A549 (cell line): ENCODE results near the gene SNX6. TPM values are rescaled to one million over a fixed set of nuclear protein-coding genes. Genes with fewer than 3 reads are reported as not detected.

Experiments
- ATAC-seq, 2 experiments: fragments of 200-7000 bp in 1 of 2; fragments of >200 bp in 1 of 2; cut with Nextera tagmentation in 1 of 2; cut with Tn5 transposase in 1 of 2; 3 replicates each; pipeline versions ENCODE4 v1.8.0 to v1.9.1; 2018 to 2020; ENCODE audit warnings: mild to moderate bottlenecking in 1 of 2, moderate library complexity in 1 of 2
- CTCF ChIA-PET: fragments of 300-600 bp; sonication (Branson Sonifier 250); formaldehyde crosslinking; extraction: SDS; loops from one replicate; lab custom pipeline; 2021; ENCODE audit warnings: antibody characterized with exemption, inconsistent platforms; lab: Yijun Ruan, JAX
- POLR2A ChIA-PET: fragments of 350-600 bp; formaldehyde crosslinking; extraction: SDS; loops from one replicate; lab custom pipeline; 2021; ENCODE audit warnings: antibody characterized with exemption, inconsistent platforms; lab: Yijun Ruan, JAX
- DNase-seq, 2 experiments: peaks; one replicate each; pipeline versions ENCODE4 v3.0.0 to v3.0.0-alpha.2; 2011 to 2016; ENCODE audit warnings: low read depth in 1 of 2, low spot score in 1 of 2
- FAIRE-seq: peaks from 2 replicates; lab custom pipeline; 2011; peaks lifted over from hg19 to GRCh38; lab: Jason Lieb, UNC
- H3K27ac ChIP-seq, 2 experiments: fragments of >200 bp; sonication (Bioruptor Twin); formaldehyde crosslinking; 3 replicates each; pipeline ENCODE4 v1.5.1; 2016 to 2017
- H3K4me1 ChIP-seq: fragments of >200 bp; sonication (Bioruptor Twin); formaldehyde crosslinking; 3 replicates; pipeline ENCODE4 v1.6.1; 2016
- H3K4me2 ChIP-seq: fragments of >200 bp; sonication (Bioruptor Twin); formaldehyde crosslinking; 3 replicates; pipeline ENCODE4 v1.6.1; 2016
- H3K4me3 ChIP-seq: fragments of >200 bp; sonication (Bioruptor Twin); formaldehyde crosslinking; 3 replicates; pipeline ENCODE4 v1.5.1; 2016
- H3K9me3 ChIP-seq: fragments of >200 bp; sonication (Bioruptor Twin); formaldehyde crosslinking; 3 replicates; pipeline ENCODE4 v1.6.1; 2016
- ATOH8 ChIP-seq: fragments of 250-450 bp; sonication (Bioruptor Pico); IDR thresholded peaks from 2 replicates; pipeline ENCODE4 v1.5.0; 2020; ENCODE audit warnings: low read depth, mild to moderate bottlenecking, moderate library complexity
- CBX2 ChIP-seq: fragments of 200-600 bp; sonication (generic); IDR thresholded peaks from 2 replicates; pipeline ENCODE4 v1.6.1; 2016; ENCODE audit warnings: low read depth, mild to moderate bottlenecking, borderline replicate concordance
- CEBPB ChIP-seq, 2 experiments: fragments of >200 bp in 1 of 2; sonication (Bioruptor Twin) in 1 of 2; formaldehyde crosslinking in 1 of 2; IDR thresholded peaks; 2 replicates each; pipeline ENCODE4 v1.6.1; 2012 to 2016
- EHF ChIP-seq: fragments of 250-450 bp; sonication (Bioruptor Pico); IDR thresholded peaks from 2 replicates; pipeline ENCODE4 v1.5.0; 2020; ENCODE audit warnings: mild to moderate bottlenecking
- EP300 ChIP-seq, 2 experiments: fragments of >200 bp; sonication (Bioruptor Twin); formaldehyde crosslinking; IDR thresholded peaks; 2 replicates in 1 of 2; 3 replicates in 1 of 2; pipeline ENCODE4 v1.6.1; 2016 to 2017
- ESRRA ChIP-seq: fragments of 150-350 bp; IDR thresholded peaks from 2 replicates; pipeline ENCODE4 v1.6.1; 2014; ENCODE audit warnings: mild to moderate bottlenecking, low read length, borderline replicate concordance
- HES2 ChIP-seq: fragments of >200 bp; sonication (Bioruptor Twin); formaldehyde crosslinking; IDR thresholded peaks from 2 replicates; pipeline ENCODE4 v1.6.1; 2016
- HOXB13 ChIP-seq: fragments of 250-450 bp; sonication (Bioruptor Pico); IDR thresholded peaks from 2 replicates; pipeline ENCODE4 v1.5.0; 2020; ENCODE audit warnings: low read depth, mild to moderate bottlenecking, moderate library complexity
- MAFK ChIP-seq: fragments of 450-650 bp; IDR thresholded peaks from 2 replicates; pipeline ENCODE4 v1.6.1; 2014; ENCODE audit not compliant: partially characterized antibody
- MAZ ChIP-seq: fragments of 150-350 bp; IDR thresholded peaks from 2 replicates; pipeline ENCODE4 v1.6.1; 2014; ENCODE audit warnings: antibody characterized with exemption, low read depth, low read length, borderline replicate concordance
- NFE2L2 ChIP-seq: fragments of 150-350 bp; conservative IDR thresholded peaks from 2 replicates; pipeline ENCODE4 v1.6.1; 2014; ENCODE audit warnings: low read length
- NR3C1 ChIP-seq: fragments of >200 bp; sonication (Bioruptor Twin); formaldehyde crosslinking; IDR thresholded peaks from 3 replicates; pipeline ENCODE4 v1.6.1; 2017
- POLR2A ChIP-seq: IDR thresholded peaks from 2 replicates; pipeline ENCODE4 v1.6.1; 2012; ENCODE audit warnings: mild to moderate bottlenecking, low read length
- RAD21 ChIP-seq, 2 experiments: fragments of >200 bp in 1 of 2; sonication (Bioruptor Twin) in 1 of 2; formaldehyde crosslinking in 1 of 2; IDR thresholded peaks in 1 of 2; conservative IDR thresholded peaks in 1 of 2; 2 replicates in 1 of 2; 3 replicates in 1 of 2; pipeline ENCODE4 v1.6.1; 2012 to 2018; ENCODE audit warnings: inconsistent platforms in 1 of 2
- RNF2 ChIP-seq: fragments of 200-600 bp; sonication (generic); IDR thresholded peaks from 2 replicates; pipeline ENCODE4 v1.6.1; 2016; ENCODE audit warnings: low read depth, mild to moderate bottlenecking, antibody characterized with exemption, moderate library complexity, borderline replicate concordance
- SMC3 ChIP-seq: fragments of >200 bp; sonication (Bioruptor Twin); formaldehyde crosslinking; IDR thresholded peaks from 3 replicates; pipeline ENCODE4 v1.6.1; 2018; ENCODE audit warnings: inconsistent platforms
- TFCP2L1 ChIP-seq: fragments of 250-450 bp; sonication (Bioruptor Pico); IDR thresholded peaks from 2 replicates; pipeline ENCODE4 v1.5.0; 2021; ENCODE audit warnings: mild to moderate bottlenecking
- ZSCAN20 ChIP-seq: fragments of 250-450 bp; sonication (Bioruptor Pico); IDR thresholded peaks from 2 replicates; pipeline ENCODE4 v1.8.0; 2022; ENCODE audit warnings: mild to moderate bottlenecking, moderate library complexity
- WGBS: methylation state at CpG from one replicate; pipeline ENCODE4 v1.1.6; 2017; ENCODE audit errors: missing lambda C conversion rate; 5-methylcytosine and 5-hydroxymethylcytosine counted together
- polyA plus RNA-seq, 4 experiments: library from polyadenylated mRNA; depleted of rRNA in 3 of 4; stranded (reverse); fragments of >200 nt; fragmentation: RNase III in 1 of 4; extraction: RNeasy Plus Mini Kit Qiagen cat#74134 plus additional on column Dnase treatment in 1 of 4; gene quantifications; 2 replicates in 3 of 4; 3 replicates in 1 of 4; pipeline ENCODE4 v1.2.3, GENCODE V29; 2011 to 2017
- TF ChIP-seq, protein P1 (sequence below): fragments of >200 bp; sonication (Bioruptor Twin); formaldehyde crosslinking; IDR thresholded peaks from 3 replicates; pipeline ENCODE4 v1.5.1; 2016
- TF ChIP-seq, protein P2 (sequence below): fragments of 250-450 bp; sonication (Bioruptor Pico); IDR thresholded peaks from 2 replicates; pipeline ENCODE4 v1.5.0; 2021; ENCODE audit warnings: mild to moderate bottlenecking, moderate library complexity, borderline replicate concordance

The SNX6 gene
- polyA plus RNA-seq, 2 of the 4 experiments (the other 2 are of a cell fraction), result 149 to 174 TPM

DNA sequence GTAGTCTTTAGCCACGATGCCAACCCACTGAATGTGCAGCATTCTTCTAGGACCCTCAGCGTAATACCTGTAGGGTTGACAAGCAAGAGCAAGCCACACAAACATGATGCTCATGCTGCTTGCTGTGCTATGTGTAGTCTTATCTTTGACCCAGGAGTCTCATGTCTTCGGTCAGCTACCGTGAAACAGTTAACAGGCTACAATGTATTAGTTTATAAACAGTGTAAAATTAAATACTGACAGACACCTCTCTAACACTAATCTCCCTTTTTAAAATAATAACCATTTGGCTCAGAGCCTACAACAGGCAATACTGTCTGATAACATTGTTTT, 92.3 kb downstream of the SNX6 start:
- peak overlapping the region; percentile 86 for H3K4me2 ChIP-seq
- 81% methylated on average over 4 of the region's 4 CpGs for WGBS
- ATAC-seq (no peak), FAIRE-seq (no peak), DNase-seq (no peak)
- H3K4me1 ChIP-seq, result peaks cover 17% of the 10 kb centered on the region; the same call in 2 of the 3 replicates
- ChIA-PET CTCF (interaction anchor here (1.1 to 2.7 kb wide), 3 partner anchors 17 to 206 kb away, joined by 5 to 8 read pairs (median 6); no protein-coding TSS in a partner anchor), POLR2A (no interaction called here)
- TF ChIP-seq ATOH8 (no peak), MAZ (no peak), HOXB13 (no peak), ESRRA (no peak), HES2 (no peak)
- no peak overlapping the region for H3K27ac ChIP-seq
- no peak overlapping the region for H3K4me3 ChIP-seq
- H3K9me3 ChIP-seq, result no peaks in the 10 kb centered on the region

GRCh38 chr14:34536951-34537676, 92.8 kb downstream of the SNX6 start:
- TF ChIP-seq CEBPB (IDR thresholded peaks at IDR 0.05) (no peak), EP300 (IDR thresholded peaks at IDR 0.05) (no peak), SMC3 (no peak), ZSCAN20 (CRISPR knock-in tag) (no peak), POLR2A (no peak), RNF2 (no peak), MAFK (no peak), EHF (CRISPR knock-in tag) (no peak), TFCP2L1 (CRISPR knock-in tag) (no peak), NFE2L2 (no peak), RAD21 (conservative IDR thresholded peaks at IDR 0.05 in 1 of 2, IDR thresholded peaks at IDR 0.05 in 1 of 2) (no peak), NR3C1 (no peak), CBX2 (no peak)
- TF ChIP-seq, protein P1, sequence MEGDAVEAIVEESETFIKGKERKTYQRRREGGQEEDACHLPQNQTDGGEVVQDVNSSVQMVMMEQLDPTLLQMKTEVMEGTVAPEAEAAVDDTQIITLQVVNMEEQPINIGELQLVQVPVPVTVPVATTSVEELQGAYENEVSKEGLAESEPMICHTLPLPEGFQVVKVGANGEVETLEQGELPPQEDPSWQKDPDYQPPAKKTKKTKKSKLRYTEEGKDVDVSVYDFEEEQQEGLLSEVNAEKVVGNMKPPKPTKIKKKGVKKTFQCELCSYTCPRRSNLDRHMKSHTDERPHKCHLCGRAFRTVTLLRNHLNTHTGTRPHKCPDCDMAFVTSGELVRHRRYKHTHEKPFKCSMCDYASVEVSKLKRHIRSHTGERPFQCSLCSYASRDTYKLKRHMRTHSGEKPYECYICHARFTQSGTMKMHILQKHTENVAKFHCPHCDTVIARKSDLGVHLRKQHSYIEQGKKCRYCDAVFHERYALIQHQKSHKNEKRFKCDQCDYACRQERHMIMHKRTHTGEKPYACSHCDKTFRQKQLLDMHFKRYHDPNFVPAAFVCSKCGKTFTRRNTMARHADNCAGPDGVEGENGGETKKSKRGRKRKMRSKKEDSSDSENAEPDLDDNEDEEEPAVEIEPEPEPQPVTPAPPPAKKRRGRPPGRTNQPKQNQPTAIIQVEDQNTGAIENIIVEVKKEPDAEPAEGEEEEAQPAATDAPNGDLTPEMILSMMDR, result no peak
- TF ChIP-seq, protein P2, sequence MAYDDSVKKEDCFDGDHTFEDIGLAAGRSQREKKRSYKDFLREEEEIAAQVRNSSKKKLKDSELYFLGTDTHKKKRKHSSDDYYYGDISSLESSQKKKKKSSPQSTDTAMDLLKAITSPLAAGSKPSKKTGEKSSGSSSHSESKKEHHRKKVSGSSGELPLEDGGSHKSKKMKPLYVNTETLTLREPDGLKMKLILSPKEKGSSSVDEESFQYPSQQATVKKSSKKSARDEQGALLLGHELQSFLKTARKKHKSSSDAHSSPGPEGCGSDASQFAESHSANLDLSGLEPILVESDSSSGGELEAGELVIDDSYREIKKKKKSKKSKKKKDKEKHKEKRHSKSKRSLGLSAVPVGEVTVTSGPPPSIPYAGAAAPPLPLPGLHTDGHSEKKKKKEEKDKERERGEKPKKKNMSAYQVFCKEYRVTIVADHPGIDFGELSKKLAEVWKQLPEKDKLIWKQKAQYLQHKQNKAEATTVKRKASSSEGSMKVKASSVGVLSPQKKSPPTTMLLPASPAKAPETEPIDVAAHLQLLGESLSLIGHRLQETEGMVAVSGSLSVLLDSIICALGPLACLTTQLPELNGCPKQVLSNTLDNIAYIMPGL (CRISPR knock-in tag), result no peak
- Histone ChIP-seq H3K27ac (no peak overlapping the region), H3K4me1 (peaks cover 17% of the 10 kb centered on the region; the same call in 2 of the 3 replicates), H3K4me2 (peak overlapping the region; percentile 86), H3K4me3 (no peak overlapping the region), H3K9me3 (no peaks in the 10 kb centered on the region)
- FAIRE-seq, result no peak
- no peak for DNase-seq
- no peak for ATAC-seq
- WGBS, result 89% methylated on average over 4 of the region's 4 CpGs
- POLR2A ChIA-PET, result interaction anchor here (0.7 kb wide), 1 partner anchor 447 kb away, joined by 12 read pairs; no protein-coding TSS in a partner anchor
- CTCF ChIA-PET, result interaction anchor here (1.1 to 2.7 kb wide), 4 partner anchors 17 to 206 kb away, joined by 5 to 9 read pairs (median 7); no protein-coding TSS in a partner anchor
